ENCODE measurements around the gene TRPM3.

TRPM3 gene

DNA sequence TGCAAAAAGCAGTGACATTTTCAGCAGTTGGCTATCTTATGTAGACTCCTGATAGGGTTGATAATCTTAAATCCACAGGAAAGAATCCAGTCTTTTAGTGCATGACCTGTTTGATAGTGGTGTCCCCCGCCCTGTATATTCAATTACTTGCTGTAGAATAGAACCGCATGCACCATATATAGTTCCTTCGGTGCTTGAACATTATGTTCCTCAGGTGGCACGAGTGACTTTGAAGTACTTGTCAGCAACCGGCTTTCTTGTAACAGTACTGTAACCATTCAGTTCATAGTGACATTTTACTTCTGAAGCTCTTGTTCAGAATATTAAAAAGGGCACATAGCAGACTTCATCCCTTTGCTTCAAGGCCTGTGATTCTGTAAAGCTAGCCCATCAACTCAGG is 543.8 kb downstream of the TRPM3 start:
- DNase-seq: no peak

DNA sequence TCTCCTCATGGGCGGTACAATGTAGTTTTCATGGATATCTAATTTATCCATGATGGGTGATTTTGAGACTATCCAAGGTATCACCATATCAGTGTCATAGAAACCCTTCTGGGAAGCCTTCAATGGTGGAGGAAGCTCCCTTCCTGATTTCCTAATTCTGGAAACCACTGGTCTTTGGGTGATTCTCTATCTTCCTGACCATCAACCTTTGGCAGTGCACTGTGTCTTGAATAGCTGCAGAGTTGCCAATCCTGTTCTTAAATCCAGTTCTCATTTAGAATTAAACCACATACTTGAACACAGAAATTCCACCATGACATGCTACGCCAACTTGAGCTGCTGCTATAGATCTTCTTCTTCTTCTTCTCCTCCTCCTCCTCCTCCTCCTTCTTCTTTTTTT is 545.3 kb downstream of the TRPM3 start:
- DNase-seq: no peak

DNA sequence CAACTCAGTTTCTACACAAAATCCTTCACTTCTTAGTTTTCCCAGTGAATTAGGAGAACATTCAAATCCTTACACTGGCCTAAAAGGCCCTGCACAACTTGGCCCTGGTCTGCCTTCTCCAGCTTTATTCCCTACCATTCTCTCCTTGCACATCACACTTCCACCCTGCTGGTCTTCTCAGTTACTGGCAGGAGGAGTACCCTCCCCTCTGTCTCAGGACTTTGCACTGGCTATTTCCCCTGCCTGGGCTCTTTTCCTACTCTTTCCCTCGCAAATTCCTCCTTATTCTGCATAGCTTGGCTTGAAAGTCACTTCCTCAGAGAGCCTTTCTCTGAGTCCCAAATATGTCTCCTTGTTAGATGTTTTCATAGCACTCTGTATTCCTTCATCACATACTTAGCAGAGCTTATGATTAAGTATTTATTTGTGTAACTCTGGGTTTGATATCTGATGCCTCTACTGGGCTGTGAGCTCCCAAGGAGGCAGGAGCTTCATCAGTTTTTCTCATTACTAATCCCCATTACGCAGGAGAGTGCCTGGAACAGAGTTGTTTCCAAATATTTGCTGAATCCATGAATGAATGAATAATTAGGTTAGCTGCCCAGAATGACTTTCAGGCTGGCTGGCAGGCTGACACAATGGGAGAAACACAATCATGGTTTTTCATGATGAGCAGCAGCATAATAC is 547.1 kb downstream of the TRPM3 start:
- peak in 4 of 14 donors; percentile 10 to 55 (median 18) for DNase-seq

DNA sequence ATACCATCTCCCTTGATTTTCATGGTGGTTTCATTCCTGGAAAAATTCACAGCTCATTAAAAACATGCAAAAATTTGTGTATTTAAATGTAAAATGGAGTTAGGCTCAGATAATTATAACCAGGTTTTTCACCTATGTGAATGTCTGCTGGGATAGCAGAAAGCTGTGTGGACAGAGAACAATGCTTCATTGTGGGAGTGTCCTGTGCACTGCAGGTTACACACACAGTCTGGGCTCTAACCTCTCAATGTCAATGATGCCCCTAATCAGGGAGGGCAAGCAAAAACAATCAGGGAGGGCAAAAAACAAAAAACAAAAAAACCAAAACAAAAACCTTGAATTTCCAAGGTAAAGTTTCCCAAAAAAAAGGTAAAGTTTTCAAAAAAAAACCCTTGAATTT is 548.1 kb downstream of the TRPM3 start:
- DNase-seq: no peak

DNA sequence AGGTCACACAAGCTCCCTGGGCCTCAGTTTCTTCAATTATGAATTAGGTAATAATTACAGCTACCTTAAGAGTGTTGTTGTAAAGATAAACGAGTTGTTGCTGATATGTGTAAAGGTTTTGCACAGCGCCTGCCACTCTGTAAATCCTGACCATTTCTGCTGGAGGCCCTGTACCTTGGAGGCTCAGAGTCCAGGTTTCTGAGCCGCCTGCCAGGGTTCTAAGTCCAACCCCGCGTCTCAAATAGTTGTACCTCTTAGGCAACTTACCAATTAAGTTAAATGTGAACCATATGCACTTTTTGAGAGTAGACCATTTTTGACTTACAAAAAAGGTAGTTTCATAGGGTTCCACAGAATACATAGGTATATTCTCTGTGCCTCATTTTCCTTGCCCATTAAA is 550.2 kb downstream of the TRPM3 start:
- DNase-seq: no peak

DNA sequence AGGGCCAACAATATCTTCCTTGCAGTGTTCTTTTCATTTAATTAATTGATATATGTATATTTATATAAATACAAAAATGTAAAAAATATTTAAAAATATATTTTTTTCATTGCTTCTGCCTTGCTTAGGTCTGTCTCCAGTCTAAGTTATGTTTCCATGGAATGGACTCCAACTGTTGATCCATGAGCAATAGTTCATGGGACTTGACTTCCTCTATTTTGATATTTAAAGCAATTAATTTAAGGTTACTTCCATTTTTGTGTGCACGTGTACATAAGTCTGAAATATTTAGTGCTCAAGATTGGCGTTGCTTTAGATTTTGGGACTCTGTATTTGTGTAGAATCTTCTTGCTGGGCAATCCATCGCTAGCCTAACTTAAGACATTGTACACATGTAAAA is 551.6 kb downstream of the TRPM3 start:
- DNase-seq: no peak

DNA sequence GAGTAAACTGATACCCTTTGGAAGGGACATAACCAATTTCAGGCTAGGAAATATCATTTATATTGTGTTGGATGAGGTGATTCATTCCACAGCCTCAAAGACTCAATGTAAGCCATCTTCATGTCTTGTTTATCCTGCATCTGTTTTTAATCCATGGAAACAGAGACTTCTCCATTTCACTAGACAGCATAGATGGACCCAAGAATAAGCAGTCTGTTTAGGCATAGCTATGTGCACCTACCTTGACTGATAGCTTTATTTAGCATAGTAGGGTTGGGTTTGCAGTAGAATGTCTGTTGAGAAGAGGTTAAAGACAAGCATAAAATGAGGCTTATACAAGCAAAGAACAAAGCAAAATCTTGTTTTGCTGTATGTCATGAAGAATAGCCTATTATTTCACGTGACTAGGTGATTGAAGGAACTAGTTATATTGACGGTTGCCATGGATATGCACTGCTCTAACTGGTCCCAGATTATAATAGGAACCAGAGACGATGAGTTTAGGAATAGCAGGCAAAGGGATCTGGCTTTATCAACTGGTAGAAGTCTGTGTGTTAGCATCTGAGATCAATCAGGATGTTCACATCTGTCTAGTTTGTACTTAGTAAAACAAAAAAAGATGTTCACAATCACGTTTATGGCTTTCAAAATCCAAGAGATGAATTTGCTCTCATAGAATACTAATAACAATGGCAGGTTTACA is 552.2 kb downstream of the TRPM3 start:
- no peak for DNase-seq

DNA sequence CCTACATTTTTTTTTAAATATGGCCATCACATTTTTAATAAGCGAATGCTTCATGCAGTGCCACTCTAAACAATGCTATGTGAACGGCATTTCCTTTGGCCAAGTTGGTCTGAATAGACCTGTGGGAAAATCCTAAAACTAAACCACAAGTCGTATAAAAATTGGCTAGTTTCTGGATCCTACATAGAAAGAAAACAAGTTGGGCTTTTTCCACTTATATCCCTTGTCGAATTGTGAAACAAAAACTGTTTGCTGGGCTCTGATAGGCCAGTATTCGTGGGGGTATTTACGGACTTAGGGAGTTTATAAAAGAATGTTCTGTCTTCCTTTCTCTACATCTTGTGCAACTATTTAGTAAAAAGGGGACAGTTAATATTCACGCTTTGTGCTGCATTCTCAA is 553.9 kb downstream of the TRPM3 start:
- no peak for DNase-seq

DNA sequence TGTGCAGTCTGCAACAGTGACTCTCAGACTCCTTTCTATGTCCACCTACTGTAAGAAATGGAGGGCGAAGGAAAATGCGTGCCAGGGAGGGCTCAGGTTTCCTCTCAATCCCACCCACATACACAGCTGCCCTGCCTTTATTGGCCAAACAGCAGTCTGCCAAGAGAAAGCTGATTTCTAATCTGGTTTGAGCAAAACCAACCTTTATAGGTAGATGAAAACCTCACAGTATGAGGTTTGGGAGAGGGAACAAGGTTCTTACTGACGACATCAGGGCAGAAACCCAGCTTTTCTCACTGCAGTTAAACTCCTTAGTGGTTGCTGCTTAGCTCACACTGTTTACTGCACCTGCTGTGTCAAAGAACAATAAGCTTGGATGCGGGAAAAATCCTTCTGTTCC is 554.7 kb downstream of the TRPM3 start:
- no peak for DNase-seq

DNA sequence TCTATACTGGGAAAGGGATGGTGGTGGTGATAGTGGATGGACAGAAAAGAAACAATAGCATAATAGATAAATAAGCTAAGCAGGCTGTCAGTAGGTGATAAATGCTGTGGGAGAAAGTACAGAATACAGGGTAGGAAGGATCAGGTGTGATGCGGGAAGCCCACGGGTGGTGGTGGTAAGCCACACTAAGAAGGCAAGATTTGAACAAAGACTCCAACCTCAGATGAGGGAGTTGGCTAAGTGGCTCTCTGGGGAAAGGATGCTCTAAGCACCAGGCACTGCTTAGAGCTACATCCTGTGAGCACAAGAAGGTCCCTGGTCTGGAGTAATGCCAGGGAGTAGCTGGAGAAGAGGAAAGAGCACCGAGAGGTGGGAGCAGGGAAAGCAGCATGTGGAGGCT is 555.4 kb downstream of the TRPM3 start:
- DNase-seq: no peak

DNA sequence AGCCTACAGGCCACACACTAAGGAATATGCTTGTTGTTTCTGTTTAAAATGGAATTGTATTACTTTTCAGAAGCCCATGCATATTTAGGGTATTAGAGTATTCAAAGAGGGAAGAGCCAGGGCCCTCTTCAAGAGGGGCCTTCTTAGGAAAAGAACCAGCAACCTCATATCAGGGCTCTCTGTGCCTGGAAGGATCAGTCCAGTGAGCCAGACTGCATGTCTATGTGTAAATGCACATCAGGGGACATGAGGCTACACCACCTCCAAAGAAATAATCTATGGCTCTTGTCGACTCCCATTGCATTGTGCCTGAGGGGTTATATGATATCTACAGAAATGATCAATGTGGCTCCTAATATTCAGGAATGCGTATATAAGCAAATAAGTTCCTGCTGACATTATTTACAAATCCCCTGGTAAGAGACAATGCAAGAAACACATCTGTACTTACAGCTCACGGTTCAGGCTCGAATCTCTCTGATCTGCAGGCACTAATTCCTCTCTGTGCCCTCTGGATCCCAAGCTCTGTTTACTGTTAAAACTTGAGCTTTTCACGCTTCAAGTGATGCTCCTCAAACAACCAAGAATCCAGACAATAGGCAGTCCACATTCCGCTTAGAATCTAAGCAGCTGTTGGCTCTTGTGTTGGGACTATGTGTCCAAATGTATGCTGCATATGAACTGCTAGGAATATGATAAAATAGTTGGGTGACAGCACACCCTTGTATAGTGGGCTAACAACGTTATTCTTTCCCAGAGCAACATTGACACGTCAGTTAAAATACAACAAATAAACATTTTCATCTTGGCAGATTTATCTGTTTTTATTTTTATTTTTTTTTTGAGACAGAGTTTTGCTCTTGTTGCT is 556.7 kb downstream of the TRPM3 start:
- DNase-seq: no peak

DNA sequence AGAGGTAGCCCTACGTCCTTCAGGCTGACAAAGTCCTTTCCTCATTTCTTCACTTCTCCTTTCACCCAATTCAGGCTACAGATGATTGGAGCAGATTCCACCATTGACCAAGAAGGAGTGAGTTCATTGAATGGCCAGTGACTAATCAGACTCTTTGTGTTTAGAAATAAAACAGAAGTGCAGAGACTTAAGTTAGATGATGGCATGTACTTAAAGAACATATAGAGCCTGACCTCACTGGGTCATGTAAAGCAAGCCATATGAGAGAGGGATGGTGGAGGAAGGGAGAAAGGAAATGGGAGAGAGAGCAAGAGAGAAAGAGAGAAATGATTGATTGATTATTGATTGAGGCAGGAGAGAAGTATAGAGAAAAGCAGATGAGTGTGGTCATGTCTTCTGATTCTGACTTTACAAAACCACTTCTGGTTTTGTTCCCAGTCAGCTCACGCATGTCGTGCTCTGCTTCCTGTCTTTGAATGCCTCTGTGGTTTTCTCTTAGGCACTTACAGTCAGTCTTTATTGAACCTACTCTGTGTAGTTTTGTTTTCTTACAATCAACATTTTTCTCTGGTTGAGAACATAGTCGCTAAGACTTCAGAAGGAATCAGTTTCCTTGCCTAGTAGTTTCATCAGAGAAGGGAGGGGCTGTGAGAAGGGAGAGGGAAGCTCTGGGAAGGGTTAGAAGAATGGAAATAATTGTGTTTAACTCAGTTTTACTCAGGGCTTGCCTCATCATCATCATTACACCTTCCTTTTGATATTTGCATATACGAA is 557.8 kb downstream of the TRPM3 start:
- DNase-seq: peak in 3 of 14 donors; percentile 6 to 17 (median 6)

DNA sequence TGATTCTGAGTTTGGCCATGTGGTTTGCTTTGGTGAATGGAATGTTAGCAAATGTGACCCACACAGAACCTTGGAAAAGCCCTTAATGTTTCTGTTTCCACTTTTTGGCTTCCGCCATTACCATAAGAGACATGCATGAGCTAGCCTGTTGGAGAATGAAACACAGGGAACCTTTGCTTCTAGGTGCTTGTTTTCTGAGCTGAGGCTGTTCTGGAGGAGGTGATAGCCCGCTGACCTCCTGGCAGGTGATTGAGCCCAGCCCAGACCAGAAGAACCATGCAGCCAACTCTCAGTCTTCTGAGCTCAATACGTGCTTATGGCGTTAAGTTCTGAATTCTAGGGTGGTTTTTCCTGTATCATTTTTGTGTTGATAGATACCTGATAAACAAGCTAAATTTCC is 558.4 kb downstream of the TRPM3 start:
- no peak for DNase-seq

DNA sequence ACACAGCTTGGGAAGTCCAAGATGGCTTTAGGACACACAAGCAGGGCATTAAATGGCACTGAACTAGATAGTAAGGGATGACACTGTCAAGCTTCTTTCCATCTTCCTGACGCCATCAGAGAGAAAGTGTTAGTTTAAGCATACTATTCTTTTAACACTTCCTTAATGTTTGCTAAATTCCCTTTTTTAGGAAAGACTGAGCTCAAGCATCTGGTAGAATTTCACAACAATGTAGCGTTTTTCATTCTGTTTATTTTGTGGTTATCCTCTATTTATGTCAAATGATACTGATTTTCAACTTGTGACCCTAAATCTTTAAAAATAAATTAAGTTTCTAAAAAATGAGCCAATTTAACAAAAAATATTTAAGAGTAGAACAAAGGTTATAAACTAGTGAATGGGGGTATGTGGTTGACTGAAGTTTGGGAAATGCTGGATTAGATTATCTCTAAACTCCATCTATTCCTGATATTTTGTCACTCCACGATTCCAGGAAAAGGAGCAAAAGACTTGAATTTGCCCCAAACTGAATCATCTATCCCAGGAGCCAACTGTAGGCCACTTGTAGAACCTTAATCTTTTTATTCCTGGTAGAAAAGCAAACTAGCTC is 559.5 kb downstream of the TRPM3 start:
- DNase-seq: no peak

DNA sequence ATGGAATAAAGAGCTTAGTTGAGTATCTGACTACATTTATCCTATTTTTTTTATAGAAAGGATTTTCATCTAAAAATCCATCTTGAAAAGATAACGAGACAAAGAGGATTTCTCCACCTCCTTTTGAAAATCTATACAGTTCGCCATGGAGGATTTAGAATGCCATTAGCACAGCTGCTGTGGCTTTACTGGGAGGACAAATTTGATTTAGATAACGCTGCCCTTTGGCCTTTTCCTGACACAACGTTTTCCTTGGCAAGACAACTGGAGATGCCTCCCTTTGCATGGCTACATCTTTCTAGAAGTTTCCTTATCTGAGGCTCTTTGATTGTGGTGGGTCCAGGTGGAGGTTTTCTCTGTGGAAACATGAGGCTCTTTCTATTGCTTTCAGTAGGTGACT is 560.3 kb downstream of the TRPM3 start:
- DNase-seq: no peak

DNA sequence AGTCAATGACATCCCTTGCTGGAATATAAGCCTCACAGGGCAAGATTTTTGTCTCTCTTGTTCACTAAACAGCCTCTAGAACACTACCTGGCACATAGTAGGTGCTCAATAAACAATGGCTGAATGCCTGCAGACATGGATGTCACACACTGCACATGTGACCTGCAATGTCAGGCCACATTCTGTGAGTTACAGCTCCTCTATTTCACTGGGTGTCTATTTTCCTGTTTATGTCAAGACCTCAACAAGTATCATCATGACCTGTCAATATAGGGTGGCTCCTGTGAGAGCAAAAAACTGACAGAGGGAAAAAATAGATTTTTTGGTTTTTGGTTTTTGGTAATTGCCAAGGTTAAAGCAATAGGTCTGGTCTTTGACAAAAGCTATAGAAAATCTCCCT is 562.3 kb downstream of the TRPM3 start:
- DNase-seq: no peak

DNA sequence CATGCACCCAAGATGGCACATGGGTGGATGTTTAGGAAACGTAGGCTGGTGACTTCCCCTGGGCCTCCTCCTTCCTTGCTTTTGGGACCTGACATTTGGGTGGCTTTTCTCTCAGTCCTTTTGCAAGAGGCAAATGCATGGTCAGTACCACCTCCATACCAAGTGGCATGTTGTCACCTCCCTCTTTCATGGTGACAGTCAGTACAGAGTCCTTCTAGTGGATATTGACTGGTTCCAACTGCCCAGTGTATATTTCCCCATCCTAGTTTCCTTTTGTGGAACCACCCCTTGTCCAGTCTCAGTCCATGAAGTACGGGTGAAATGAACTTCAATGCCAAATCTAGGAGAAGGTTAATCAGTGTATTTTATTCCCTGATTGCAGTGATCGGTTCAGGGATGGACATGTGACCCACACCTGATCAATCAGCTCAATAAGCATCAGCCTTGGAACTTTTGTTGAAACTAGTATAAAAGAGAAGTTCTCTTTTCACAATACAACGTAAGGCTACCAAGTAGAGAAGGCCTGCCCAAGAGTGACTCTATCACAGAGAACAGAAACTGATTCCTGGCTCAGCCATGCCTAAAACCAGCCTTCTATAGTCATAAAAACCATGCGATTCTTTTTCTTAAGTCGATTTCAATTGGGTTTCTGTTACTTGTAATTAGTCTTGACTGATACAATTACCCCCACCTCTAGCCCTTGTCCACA is 563.6 kb downstream of the TRPM3 start:
- no peak for DNase-seq

DNA sequence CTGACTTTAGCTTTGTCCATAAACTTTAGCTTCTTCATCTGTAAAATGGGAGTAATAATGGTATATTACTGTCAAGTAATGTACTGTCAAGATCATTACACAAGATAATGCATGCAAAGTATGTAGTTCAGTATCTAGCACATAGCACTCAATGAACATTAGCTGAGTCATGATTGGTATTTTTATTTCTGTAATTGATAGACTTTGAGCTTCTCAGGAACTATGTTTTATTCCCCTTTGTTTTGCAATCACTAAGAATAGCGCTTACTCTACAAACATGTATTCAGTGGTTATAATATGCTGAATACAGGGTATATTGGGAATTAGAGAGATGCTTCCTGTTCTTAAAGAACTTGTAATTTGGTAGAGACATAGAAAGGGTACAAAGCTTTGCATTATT is 564.6 kb downstream of the TRPM3 start:
- no peak for DNase-seq

DNA sequence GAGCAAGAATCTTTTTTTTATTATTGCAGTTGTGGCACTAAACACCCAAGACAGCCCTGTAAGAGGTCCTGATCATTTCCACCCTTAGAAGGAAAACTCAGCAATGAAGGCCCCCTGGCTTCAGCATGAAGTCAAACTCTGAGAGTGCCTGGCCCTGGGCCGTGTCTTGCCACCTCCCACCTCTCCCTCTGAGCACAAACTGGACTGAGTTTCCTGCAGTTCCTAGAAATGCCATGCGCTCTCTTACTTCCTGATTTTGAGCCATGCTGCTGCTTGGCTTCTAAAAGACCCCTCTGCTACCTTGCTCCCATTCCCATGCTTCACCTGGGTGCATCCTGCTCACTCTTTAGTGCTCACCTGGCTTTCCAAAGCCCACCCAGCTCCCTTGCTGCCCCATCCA is 566.5 kb downstream of the TRPM3 start:
- peak in 1 of 14 donors; percentile 36 for DNase-seq

DNA sequence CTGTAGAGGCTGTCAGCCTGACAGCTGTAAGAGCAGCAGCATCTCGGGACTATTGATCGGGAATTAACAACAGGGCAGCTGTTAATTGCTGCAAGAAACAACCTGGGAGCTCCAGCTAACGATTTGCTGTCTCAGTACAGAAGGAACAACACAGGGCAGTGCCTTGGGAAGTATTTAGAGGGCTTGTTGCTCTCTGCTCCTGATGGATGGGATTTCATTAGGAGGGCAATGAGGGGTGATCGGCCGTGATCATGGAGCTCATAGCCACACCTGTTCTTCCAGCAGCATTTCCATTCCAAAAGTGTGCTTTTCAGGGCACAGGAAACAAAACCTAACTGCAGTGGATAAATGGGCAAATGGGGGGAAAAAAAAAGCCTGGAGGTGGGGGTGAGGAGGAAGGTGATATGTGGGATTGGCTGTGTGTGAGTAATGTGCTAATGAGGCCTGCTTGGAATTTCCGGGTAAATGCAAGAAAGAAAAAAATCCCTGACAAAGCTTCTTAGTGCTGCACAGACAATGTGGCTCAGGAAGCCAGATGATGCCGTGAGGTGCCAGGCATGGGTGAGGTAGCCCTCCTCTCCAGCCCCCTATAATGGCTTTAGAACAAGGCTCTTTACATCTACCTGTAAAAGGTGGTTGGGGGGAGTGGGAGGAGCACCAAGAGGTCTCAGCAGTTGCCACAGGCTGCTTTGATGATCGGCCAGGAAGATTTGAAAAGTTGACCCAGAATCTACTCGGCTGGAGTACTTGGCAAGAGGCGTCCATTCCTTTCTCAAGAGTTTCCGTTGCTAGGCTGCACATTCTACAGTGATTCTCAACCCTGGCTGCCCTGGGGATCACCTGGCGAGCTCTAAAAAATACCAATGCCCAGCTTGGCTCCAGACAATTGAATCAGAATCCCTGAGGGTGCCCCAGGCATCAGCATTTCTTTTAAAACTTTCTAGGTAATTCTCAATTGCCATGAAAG is 567.4 kb downstream of the TRPM3 start:
- DNase-seq: peak in 3 of 14 donors; percentile 20 to 49 (median 36)
